GM12892 (cell line): ENCODE measurements around the gene RASGRP2.

ENCODE experiments used
- POLR2A ChIP-seq: IDR thresholded peaks from 2 replicates; pipeline ENCODE4 v1.6.1; 2011; ENCODE audit warnings: low read depth, low read length, control low read depth
- POLR2AphosphoS5 ChIP-seq: IDR thresholded peaks from 2 replicates; pipeline ENCODE4 v1.6.1; 2011; ENCODE audit warnings: low read depth, low read length, control low read depth

GRCh38 chr11:64789331-64790204 is 45.6 kb upstream of the RASGRP2 start:
- TF ChIP-seq POLR2A (no peak), POLR2AphosphoS5 (no peak)
